OCI-LY1 (cell line): Measurements from ENCODE around the gene DHX8.

Source experiments
- H2AFZ ChIP-seq: fragments of 200-600 bp; sonication (generic), shearing (Covaris generic); 2 replicates; pipeline ENCODE4 v1.6.0; 2014; ENCODE audit warnings: antibody characterized with exemption, mild to moderate bottlenecking, low read length
- H3F3A ChIP-seq: fragments of 200-600 bp; sonication (generic), shearing (Covaris generic); 2 replicates; pipeline ENCODE4 v1.6.0; 2014; ENCODE audit warnings: mild to moderate bottlenecking, antibody characterized with exemption, low read length, moderate library complexity; ENCODE audit not compliant: insufficient read depth
- H3K27ac ChIP-seq: fragments of 200-600 bp; sonication (generic); 2 replicates; pipeline ENCODE4 v1.5.1; 2014; ENCODE audit warnings: low read length, mixed run types, mild to moderate bottlenecking, low read depth; ENCODE audit not compliant: poor library complexity, severe bottlenecking
- H3K27me3 ChIP-seq: fragments of 200-600 bp; sonication (generic); 2 replicates; pipeline ENCODE4 v1.6.0; 2014; ENCODE audit warnings: antibody characterized with exemption, mild to moderate bottlenecking, low read length, moderate library complexity; ENCODE audit not compliant: insufficient read depth
- H3K36me3 ChIP-seq: fragments of 200-600 bp; sonication (generic); 2 replicates; pipeline ENCODE4 v1.6.1; 2014; ENCODE audit warnings: mild to moderate bottlenecking, antibody characterized with exemption, low read length, moderate library complexity, mixed read lengths; ENCODE audit not compliant: insufficient read depth
- H3K4me1 ChIP-seq: fragments of 200-600 bp; sonication (generic); 2 replicates; pipeline ENCODE4 v1.5.1; 2014; ENCODE audit warnings: mild to moderate bottlenecking, low read length, moderate library complexity; ENCODE audit not compliant: insufficient read depth, severe bottlenecking
- H3K4me2 ChIP-seq: fragments of 200-600 bp; sonication (generic), shearing (Covaris generic); 2 replicates; pipeline ENCODE4 v1.6.1; 2014; ENCODE audit warnings: low read length
- H3K4me3 ChIP-seq: fragments of 200-600 bp; sonication (generic); 2 replicates; pipeline ENCODE4 v1.5.1; 2014; ENCODE audit warnings: low read length, low read depth, mild to moderate bottlenecking, mixed read lengths; ENCODE audit not compliant: poor library complexity, severe bottlenecking
- H3K79me2 ChIP-seq: fragments of 200-600 bp; shearing (Covaris generic); 2 replicates; pipeline ENCODE4 v1.6.1; 2016; ENCODE audit warnings: mixed run types, low read length, mixed read lengths; ENCODE audit not compliant: insufficient read depth
- H3K9ac ChIP-seq: fragments of 200-600 bp; sonication (generic), shearing (Covaris generic); 2 replicates; pipeline ENCODE4 v1.6.1; 2014; ENCODE audit warnings: mild to moderate bottlenecking, low read length, mixed read lengths
- H3K9me2 ChIP-seq: fragments of 200-600 bp; sonication (generic), shearing (Covaris generic); 2 replicates; pipeline ENCODE4 v1.6.1; 2014; ENCODE audit warnings: low read depth, mild to moderate bottlenecking, low read length, mixed read lengths
- H3K9me3 ChIP-seq: fragments of 200-600 bp; shearing (Covaris generic); 2 replicates; pipeline ENCODE4 v1.6.1; 2014; ENCODE audit warnings: low read length, mixed read lengths
- H4K20me1 ChIP-seq: fragments of 200-600 bp; sonication (generic), shearing (Covaris generic); 2 replicates; pipeline ENCODE4 v1.6.0; 2016; ENCODE audit warnings: mild to moderate bottlenecking, low read length; ENCODE audit not compliant: insufficient read depth
- CTCF ChIP-seq: fragments of 200-600 bp; sonication (generic), shearing (Covaris generic); IDR thresholded peaks from 2 replicates; pipeline ENCODE4 v1.5.1; 2017; ENCODE audit warnings: mild to moderate bottlenecking, antibody characterized with exemption, low read length, moderate library complexity, mixed read lengths
- EZH2 ChIP-seq: fragments of 200-600 bp; sonication (generic), shearing (Covaris generic); IDR thresholded peaks from 2 replicates; pipeline ENCODE4 v1.8.0; 2017; ENCODE audit warnings: borderline replicate concordance, mixed run types, mild to moderate bottlenecking, antibody characterized with exemption, low read length, moderate library complexity, mixed read lengths

DHX8 gene

GRCh38 chr17:43572368-43572980, 88.7 kb downstream of the DHX8 start:
- no peaks in the 10 kb centered on the region for H3K9me2 ChIP-seq
- TF ChIP-seq CTCF (no peak), EZH2 (no peak)
- no peaks in the 10 kb centered on the region for H3K79me2 ChIP-seq
- H3K4me3 ChIP-seq, result no peak overlapping the region
- no peak overlapping the region for H3K27ac ChIP-seq
- H3K36me3 ChIP-seq, result no peaks in the 10 kb centered on the region
- no peak overlapping the region for H2AFZ ChIP-seq
- 0 out of 2 replicates have a peak, but pooled peaks cover 7% of the 10 kb centered on the region for H3K27me3 ChIP-seq
- H3F3A ChIP-seq, result no peaks in the 10 kb centered on the region
- H4K20me1 ChIP-seq, result no peaks in the 10 kb centered on the region
- H3K4me2 ChIP-seq, result no peak overlapping the region
- no peaks in the 10 kb centered on the region for H3K4me1 ChIP-seq
- H3K9me3 ChIP-seq, result no peaks in the 10 kb centered on the region
- no peak overlapping the region for H3K9ac ChIP-seq

GRCh38 chr17:43573579-43574321, 90.0 kb downstream of the DHX8 start:
- H3K4me3 ChIP-seq, result no peak overlapping the region
- no peaks in the 10 kb centered on the region for H3K9me2 ChIP-seq
- no peak overlapping the region for H3K27ac ChIP-seq
- no peak overlapping the region for H3K4me2 ChIP-seq
- H3K4me1 ChIP-seq, result no peaks in the 10 kb centered on the region
- H3F3A ChIP-seq, result no peaks in the 10 kb centered on the region
- H2AFZ ChIP-seq, result no peak overlapping the region
- H3K79me2 ChIP-seq, result no peaks in the 10 kb centered on the region
- no peak overlapping the region for H3K9ac ChIP-seq
- H3K27me3 ChIP-seq, result 0 out of 2 replicates have a peak, but pooled peaks cover 7% of the 10 kb centered on the region
- TF ChIP-seq EZH2, result no peak
- TF ChIP-seq CTCF, result no peak
- H3K9me3 ChIP-seq, result no peaks in the 10 kb centered on the region
- H3K36me3 ChIP-seq, result no peaks in the 10 kb centered on the region
- no peaks in the 10 kb centered on the region for H4K20me1 ChIP-seq

GRCh38 chr17:43574348-43574747, 90.6 kb downstream of the DHX8 start:
- H3K27ac ChIP-seq, result no peak overlapping the region
- H3K4me3 ChIP-seq, result no peak overlapping the region
- H3F3A ChIP-seq, result no peaks in the 10 kb centered on the region
- H3K4me2 ChIP-seq, result no peak overlapping the region
- no peak overlapping the region for H3K9ac ChIP-seq
- H3K79me2 ChIP-seq, result no peaks in the 10 kb centered on the region
- H3K36me3 ChIP-seq, result no peaks in the 10 kb centered on the region
- no peaks in the 10 kb centered on the region for H4K20me1 ChIP-seq
- no peak for TF ChIP-seq CTCF
- TF ChIP-seq EZH2, result no peak
- 0 out of 2 replicates have a peak, but pooled peaks cover under 1% of the 10 kb centered on the region for H3K27me3 ChIP-seq
- H3K9me2 ChIP-seq, result no peaks in the 10 kb centered on the region
- H3K9me3 ChIP-seq, result no peaks in the 10 kb centered on the region
- H2AFZ ChIP-seq, result no peak overlapping the region
- H3K4me1 ChIP-seq, result no peaks in the 10 kb centered on the region
